Measurements from ENCODE around the gene ZBTB33. TPM values are rescaled to one million over a fixed set of nuclear protein-coding genes. Genes with fewer than 3 reads are reported as not detected.
A peak's percentile ranks its signal among the peaks of the same experiment; 100 is the strongest.

ZBTB33 gene
- total RNA-seq, 1 donor from 2014 or later: 45.6 TPM

DNA sequence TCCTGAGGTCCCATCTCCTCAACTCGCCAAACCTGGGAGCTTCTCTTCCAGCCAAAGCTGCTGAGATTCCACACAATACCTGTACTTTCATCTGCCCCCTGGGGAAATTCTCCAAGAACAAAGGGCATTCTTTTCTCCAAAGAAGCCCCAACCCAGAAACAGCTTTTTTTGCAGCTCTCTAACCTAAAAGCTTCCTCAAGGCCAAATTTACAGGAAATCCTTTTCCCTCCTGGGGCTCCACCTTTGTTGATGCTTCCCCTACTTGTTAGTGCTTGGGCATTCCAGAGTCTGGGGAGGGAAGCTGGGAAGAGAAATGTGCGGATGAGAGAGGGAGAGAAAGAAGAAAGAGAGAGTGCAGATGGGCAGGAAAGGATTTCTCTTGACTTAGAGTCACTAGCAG lies 24.3 kb downstream of the ZBTB33 start:
- no peaks in the 10 kb centered on the region for H3K27me3 ChIP-seq
- no peaks in the 10 kb centered on the region for H3K36me3 ChIP-seq
- H3K27me3 Mint-ChIP-seq (ENCODE audit: insufficient read depth, low read depth): no peaks in the 10 kb centered on the region
- DNase-seq (ENCODE audit: low spot score): peak; percentile 4
- no peak overlapping the region for H2AFZ ChIP-seq (replicated peaks)
- H3K4me1 Mint-ChIP-seq: peaks cover 7% of the 10 kb centered on the region
- TF ChIP-seq, protein P1, sequence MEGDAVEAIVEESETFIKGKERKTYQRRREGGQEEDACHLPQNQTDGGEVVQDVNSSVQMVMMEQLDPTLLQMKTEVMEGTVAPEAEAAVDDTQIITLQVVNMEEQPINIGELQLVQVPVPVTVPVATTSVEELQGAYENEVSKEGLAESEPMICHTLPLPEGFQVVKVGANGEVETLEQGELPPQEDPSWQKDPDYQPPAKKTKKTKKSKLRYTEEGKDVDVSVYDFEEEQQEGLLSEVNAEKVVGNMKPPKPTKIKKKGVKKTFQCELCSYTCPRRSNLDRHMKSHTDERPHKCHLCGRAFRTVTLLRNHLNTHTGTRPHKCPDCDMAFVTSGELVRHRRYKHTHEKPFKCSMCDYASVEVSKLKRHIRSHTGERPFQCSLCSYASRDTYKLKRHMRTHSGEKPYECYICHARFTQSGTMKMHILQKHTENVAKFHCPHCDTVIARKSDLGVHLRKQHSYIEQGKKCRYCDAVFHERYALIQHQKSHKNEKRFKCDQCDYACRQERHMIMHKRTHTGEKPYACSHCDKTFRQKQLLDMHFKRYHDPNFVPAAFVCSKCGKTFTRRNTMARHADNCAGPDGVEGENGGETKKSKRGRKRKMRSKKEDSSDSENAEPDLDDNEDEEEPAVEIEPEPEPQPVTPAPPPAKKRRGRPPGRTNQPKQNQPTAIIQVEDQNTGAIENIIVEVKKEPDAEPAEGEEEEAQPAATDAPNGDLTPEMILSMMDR (IDR thresholded peaks at IDR 0.05): no peak
- TF ChIP-seq EZH2phosphoT487 (IDR thresholded peaks at IDR 0.05): no peak
- TF ChIP-seq EZH2 (IDR thresholded peaks at IDR 0.05): no peak
- no peaks in the 10 kb centered on the region for H4K20me1 ChIP-seq (ENCODE audit: low read depth)
- H3K4me1 ChIP-seq: no peaks in the 10 kb centered on the region
- no peaks in the 10 kb centered on the region for H3K79me2 ChIP-seq (ENCODE audit: low read depth)
- H3K9me3 ChIP-seq (ENCODE audit: low read depth): no peaks in the 10 kb centered on the region
- no peak overlapping the region for H3K27ac ChIP-seq
- no peaks in the 10 kb centered on the region for H3K9me3 Mint-ChIP-seq
- H3K4me3 Mint-ChIP-seq: no peak overlapping the region
- H3K4me2 ChIP-seq: peak overlapping the region; percentile 45
- peaks cover 2% of the 10 kb centered on the region for H3K36me3 Mint-ChIP-seq
- H3F3A ChIP-seq (ENCODE audit: low read depth): no peaks in the 10 kb centered on the region
- no peak overlapping the region for H3K4me3 ChIP-seq
- H3K9ac ChIP-seq: no peak overlapping the region
- H3K27ac Mint-ChIP-seq: no peak overlapping the region

DNA sequence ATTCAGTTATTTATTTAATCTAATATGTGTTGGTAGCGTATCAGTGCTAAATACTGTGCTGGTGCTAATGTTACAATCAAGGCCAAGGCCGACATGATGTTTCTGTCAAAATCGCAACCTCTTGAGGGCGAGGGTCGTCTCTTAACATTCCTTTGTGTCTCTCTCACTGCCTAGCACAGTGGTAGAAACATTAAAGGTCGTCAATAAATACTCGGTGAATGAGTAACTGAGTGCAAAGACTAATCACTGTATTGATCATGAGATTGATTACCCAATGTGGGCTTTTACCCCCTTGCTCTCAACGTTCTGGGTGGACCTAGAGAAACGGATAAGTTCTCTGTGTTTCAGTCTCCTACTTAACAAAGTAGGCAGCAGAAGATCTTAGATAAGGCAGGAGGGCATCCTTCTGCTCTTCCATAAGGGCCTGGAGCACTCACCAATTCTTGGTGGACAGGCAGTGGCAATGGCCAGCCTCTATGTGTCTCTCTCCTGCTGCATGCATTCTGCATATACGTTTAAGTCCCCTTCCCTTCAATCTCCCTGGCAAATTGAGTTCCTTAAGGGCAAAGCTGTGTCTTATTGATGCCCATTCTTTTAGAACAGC lies 30.5 kb downstream of the ZBTB33 start:
- Mint-ChIP-seq H3K27me3 (ENCODE audit: insufficient read depth, low read depth) (peaks cover 3% of the 10 kb centered on the region), H3K4me3 (no peak overlapping the region), H3K9me3 (no peaks in the 10 kb centered on the region), H3K4me1 (no peaks in the 10 kb centered on the region), H3K27ac (no peak overlapping the region), H3K36me3 (peaks cover 2% of the 10 kb centered on the region)
- Histone ChIP-seq H4K20me1 (ENCODE audit: low read depth) (no peaks in the 10 kb centered on the region), H3K4me2 (no peak overlapping the region), H3K4me3 (no peak overlapping the region), H3K79me2 (ENCODE audit: low read depth) (no peaks in the 10 kb centered on the region), H3K36me3 (no peaks in the 10 kb centered on the region), H3F3A (ENCODE audit: low read depth) (no peaks in the 10 kb centered on the region), H3K4me1 (no peaks in the 10 kb centered on the region), H3K27ac (no peak overlapping the region), H2AFZ (replicated peaks) (no peak overlapping the region), H3K27me3 (no peaks in the 10 kb centered on the region), H3K9me3 (ENCODE audit: low read depth) (no peaks in the 10 kb centered on the region), H3K9ac (no peak overlapping the region)
- TF ChIP-seq, protein P1 (IDR thresholded peaks at IDR 0.05): no peak
- TF ChIP-seq EZH2phosphoT487 (IDR thresholded peaks at IDR 0.05) (no peak), EZH2 (IDR thresholded peaks at IDR 0.05) (no peak)
- no peak for DNase-seq (ENCODE audit: low spot score)

DNA sequence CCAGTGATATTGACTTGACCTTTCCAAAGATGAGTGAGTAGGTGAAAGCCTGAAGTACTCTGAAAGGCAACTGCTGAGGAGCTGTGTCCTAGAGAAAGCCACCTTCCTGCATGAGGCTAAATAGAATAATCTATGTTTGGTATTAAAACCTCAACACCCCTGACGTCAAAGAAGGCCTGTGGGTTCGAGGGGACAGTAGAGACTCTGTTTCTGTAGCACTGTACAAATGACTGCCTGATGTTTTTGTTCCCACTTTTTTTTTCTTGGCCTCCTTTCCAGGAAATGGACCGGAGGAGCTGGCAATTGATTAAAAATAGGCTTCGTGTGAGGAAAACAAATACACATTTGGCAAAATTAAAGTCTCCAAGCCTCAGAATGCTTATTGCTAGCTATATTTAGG lies 31.1 kb downstream of the ZBTB33 start:
- DNase-seq (ENCODE audit: low spot score): no peak
- no peaks in the 10 kb centered on the region for H3K9me3 Mint-ChIP-seq

More for the DNA sequence above, 31.1 kb downstream of the ZBTB33 start:
- TF ChIP-seq, protein P1 (IDR thresholded peaks at IDR 0.05): no peak
- no peak for TF ChIP-seq EZH2 (IDR thresholded peaks at IDR 0.05)
- no peak for TF ChIP-seq EZH2phosphoT487 (IDR thresholded peaks at IDR 0.05)
- H4K20me1 ChIP-seq (ENCODE audit: low read depth): no peaks in the 10 kb centered on the region
- no peak overlapping the region for H2AFZ ChIP-seq (replicated peaks)
- Mint-ChIP-seq H3K27ac (no peak overlapping the region), H3K27me3 (ENCODE audit: insufficient read depth, low read depth) (peaks cover 3% of the 10 kb centered on the region), H3K36me3 (peaks cover 2% of the 10 kb centered on the region), H3K4me1 (no peaks in the 10 kb centered on the region), H3K4me3 (no peak overlapping the region)
- no peaks in the 10 kb centered on the region for H3K4me1 ChIP-seq
- no peak overlapping the region for H3K27ac ChIP-seq
- no peak overlapping the region for H3K4me3 ChIP-seq
- H3K36me3 ChIP-seq: no peaks in the 10 kb centered on the region
- no peak overlapping the region for H3K9ac ChIP-seq
- H3K79me2 ChIP-seq (ENCODE audit: low read depth): no peaks in the 10 kb centered on the region
- H3K9me3 ChIP-seq (ENCODE audit: low read depth): no peaks in the 10 kb centered on the region
- no peaks in the 10 kb centered on the region for H3F3A ChIP-seq (ENCODE audit: low read depth)
- no peaks in the 10 kb centered on the region for H3K27me3 ChIP-seq
- no peak overlapping the region for H3K4me2 ChIP-seq
